DOHH2 (cell line): Measurements from ENCODE around the gene CDK5RAP2.

Source experiments
- CTCF ChIP-seq: fragments of 200-600 bp; sonication (generic); IDR thresholded peaks from one replicate; pipeline ENCODE4 v1.5.1; 2014; ENCODE audit warnings: antibody characterized with exemption, mild to moderate bottlenecking, low read depth, low read length; ENCODE audit not compliant: poor library complexity, severe bottlenecking
- EZH2phosphoT487 ChIP-seq: fragments of 200-600 bp; sonication (generic); IDR thresholded peaks from 2 replicates; pipeline ENCODE4 v1.6.1; 2017; ENCODE audit warnings: borderline replicate concordance, mild to moderate bottlenecking, antibody characterized with exemption, low read length, moderate library complexity, mixed read lengths

GRCh38 chr9:120402741-120403542 lies 177.0 kb downstream of the CDK5RAP2 start:
- TF ChIP-seq CTCF (no peak), EZH2phosphoT487 (no peak)
